Keratinocyte (primary cell): ENCODE results near the gene CUX1.

Experiments used
- CTCF ChIP-seq, 3 experiments: IDR thresholded peaks in 1 of 3; conservative IDR thresholded peaks in 1 of 3; optimal IDR thresholded peaks in 1 of 3; 2 replicates in 2 of 3; 3 replicates in 1 of 3; pipeline versions ENCODE3 to v1.5.1; 2011; ENCODE audit warnings: low read length in 3 of 3, mild to moderate bottlenecking in 3 of 3, moderate library complexity in 2 of 3, control low read depth in 1 of 3, inconsistent platforms in 1 of 3; ENCODE audit not compliant: insufficient read depth in 2 of 3; ENCODE audit errors: extremely low read depth in 1 of 3
- EZH2 ChIP-seq: IDR thresholded peaks from one replicate; pipeline ENCODE4 v1.6.1; 2012; ENCODE audit warnings: inconsistent platforms, mild to moderate bottlenecking, low read length, moderate library complexity

GRCh38 chr7:102248456-102249395 lies 431.3 kb downstream of the CUX1 start:
- TF ChIP-seq CTCF (optimal IDR thresholded peaks at IDR 0.05 in 1 of 3, IDR thresholded peaks at IDR 0.05 in 1 of 3, conservative IDR thresholded peaks at IDR 0.05 in 1 of 3; ENCODE audit: extremely low read depth in 1 of 3, insufficient read depth in 2 of 3, low read length in 3 of 3) (no peak), EZH2 (no peak)
